Neutrophil (primary cell): Measurements from ENCODE around the gene CTSO.

Experiments used
- H3K27ac ChIP-seq: fragments of 200-600 bp; sonication (generic); 2 replicates; pipeline ENCODE4 v1.5.1; 2016; ENCODE audit warnings: mild to moderate bottlenecking, moderate library complexity
- H3K27me3 ChIP-seq: fragments of 200-600 bp; sonication (generic); 2 replicates; pipeline ENCODE4 v1.6.0; 2016; ENCODE audit warnings: mild to moderate bottlenecking
- H3K36me3 ChIP-seq: fragments of 200-600 bp; sonication (generic); 2 replicates; pipeline ENCODE4 v1.5.1; 2017
- H3K4me1 ChIP-seq, 2 experiments: fragments of 200-600 bp in 1 of 2; sonication (generic) in 1 of 2; 1 replicate in 1 of 2; 2 replicates in 1 of 2; pipeline versions ENCODE4 v1.5.1 to v1.6.1; 2013 to 2016; ENCODE audit warnings: low read depth in 1 of 2, low read length in 1 of 2, mild to moderate bottlenecking in 1 of 2, moderate library complexity in 1 of 2; ENCODE audit not compliant: control insufficient read depth in 1 of 2, insufficient read depth in 1 of 2
- H3K4me3 ChIP-seq, 2 experiments: fragments of 200-600 bp in 1 of 2; sonication (generic) in 1 of 2; 1 replicate in 1 of 2; 2 replicates in 1 of 2; pipeline ENCODE4 v1.5.1; 2013 to 2016; ENCODE audit warnings: low read depth in 1 of 2, low read length in 1 of 2, mild to moderate bottlenecking in 1 of 2, moderate library complexity in 1 of 2
- H3K9me3 ChIP-seq: fragments of 200-600 bp; sonication (generic); 2 replicates; pipeline ENCODE4 v1.5.1; 2016
- TF ChIP-seq, protein P1 (sequence below): fragments of 200-600 bp; sonication (generic); IDR thresholded peaks from 2 replicates; pipeline ENCODE4 v1.5.1; 2016; ENCODE audit warnings: antibody characterized with exemption

CTSO gene, protein sequence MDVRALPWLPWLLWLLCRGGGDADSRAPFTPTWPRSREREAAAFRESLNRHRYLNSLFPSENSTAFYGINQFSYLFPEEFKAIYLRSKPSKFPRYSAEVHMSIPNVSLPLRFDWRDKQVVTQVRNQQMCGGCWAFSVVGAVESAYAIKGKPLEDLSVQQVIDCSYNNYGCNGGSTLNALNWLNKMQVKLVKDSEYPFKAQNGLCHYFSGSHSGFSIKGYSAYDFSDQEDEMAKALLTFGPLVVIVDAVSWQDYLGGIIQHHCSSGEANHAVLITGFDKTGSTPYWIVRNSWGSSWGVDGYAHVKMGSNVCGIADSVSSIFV

DNA sequence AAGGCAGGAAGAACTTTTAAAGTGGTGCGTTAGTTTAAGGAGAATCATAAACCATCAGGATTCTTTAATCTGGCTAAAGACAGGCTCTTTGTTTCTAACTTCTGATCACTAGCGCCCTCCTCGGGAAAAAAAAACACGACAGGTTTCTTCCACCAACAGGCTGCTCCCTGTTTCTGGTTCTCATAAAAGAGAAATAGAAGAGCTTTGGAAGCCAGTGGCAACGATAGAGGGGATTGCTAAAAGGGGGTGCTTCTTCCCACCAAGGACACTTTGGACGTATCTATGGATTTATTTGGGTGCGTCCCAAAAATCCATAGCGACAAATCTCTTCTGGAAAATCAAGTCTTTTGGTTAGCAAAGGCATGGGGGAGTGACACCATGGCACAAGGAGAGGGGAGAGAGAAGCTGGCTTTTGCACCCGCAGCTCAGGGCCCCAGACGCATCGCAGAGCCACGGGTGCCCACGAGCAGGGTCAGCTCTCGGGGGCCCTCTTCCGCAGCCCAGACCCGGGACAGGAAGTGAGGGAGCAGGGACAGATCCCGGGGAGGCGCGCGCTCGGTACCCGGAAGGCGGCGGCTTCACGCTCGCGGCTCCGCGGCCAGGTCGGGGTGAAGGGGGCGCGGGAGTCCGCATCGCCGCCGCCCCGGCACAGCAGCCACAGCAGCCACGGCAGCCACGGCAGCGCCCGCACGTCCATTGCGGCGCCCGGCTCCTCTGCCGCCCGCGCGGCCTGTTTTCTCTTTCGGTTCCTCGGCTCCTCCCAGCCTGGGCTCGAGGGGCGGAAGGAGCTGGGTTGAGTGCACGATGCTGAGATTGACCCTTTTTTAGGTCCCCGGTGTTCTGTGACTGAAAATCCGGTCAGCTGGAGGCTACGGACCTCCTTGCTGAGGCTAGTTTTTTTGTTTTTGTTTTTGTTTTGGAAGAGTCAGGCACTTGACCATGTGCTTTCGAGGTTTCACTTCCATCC, at the start of gene CTSO:
CTSO (minus strand) TSS at position 716 of the 967 bp plus-strand sequence; CDS start at position 697, 19 bp downstream.
- H3K9me3 ChIP-seq = no peaks in the 10 kb centered on the region
- TF ChIP-seq, protein P1, sequence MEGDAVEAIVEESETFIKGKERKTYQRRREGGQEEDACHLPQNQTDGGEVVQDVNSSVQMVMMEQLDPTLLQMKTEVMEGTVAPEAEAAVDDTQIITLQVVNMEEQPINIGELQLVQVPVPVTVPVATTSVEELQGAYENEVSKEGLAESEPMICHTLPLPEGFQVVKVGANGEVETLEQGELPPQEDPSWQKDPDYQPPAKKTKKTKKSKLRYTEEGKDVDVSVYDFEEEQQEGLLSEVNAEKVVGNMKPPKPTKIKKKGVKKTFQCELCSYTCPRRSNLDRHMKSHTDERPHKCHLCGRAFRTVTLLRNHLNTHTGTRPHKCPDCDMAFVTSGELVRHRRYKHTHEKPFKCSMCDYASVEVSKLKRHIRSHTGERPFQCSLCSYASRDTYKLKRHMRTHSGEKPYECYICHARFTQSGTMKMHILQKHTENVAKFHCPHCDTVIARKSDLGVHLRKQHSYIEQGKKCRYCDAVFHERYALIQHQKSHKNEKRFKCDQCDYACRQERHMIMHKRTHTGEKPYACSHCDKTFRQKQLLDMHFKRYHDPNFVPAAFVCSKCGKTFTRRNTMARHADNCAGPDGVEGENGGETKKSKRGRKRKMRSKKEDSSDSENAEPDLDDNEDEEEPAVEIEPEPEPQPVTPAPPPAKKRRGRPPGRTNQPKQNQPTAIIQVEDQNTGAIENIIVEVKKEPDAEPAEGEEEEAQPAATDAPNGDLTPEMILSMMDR = no peak
- H3K27me3 ChIP-seq = peaks cover 7% of the 10 kb centered on the region
- peaks cover 0 to 3% of the 10 kb centered on the region in 2 experiments for H3K4me1 ChIP-seq
- H3K36me3 ChIP-seq = no peaks in the 10 kb centered on the region
- peak within 1 kb of the TSS; percentile 42 for H3K27ac ChIP-seq
- peak within 1 kb of the TSS; percentile 62 to 67 for H3K4me3 ChIP-seq

DNA sequence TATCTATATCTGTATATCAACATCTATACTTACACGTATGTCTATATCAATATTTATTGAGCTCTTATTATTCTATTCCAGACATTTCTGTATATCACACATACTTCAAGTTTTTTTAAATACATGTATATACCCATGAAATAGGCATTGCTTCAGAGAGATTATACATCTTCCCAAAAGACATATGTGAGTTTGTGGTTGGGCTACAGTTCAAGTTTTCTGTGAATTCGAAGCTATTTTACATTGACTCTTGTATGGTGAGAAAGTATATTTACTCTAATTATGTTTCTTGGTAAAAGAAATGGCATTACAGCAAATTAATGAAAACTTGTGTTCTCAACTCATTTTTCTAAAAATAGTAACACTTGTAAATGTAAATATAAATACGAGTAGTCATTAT, 46.8 kb upstream of the CTSO start:
- H3K27ac ChIP-seq = no peak overlapping the region
- no peaks in the 10 kb centered on the region for H3K4me1 ChIP-seq
- TF ChIP-seq, protein P1 = no peak
- H3K9me3 ChIP-seq = no peaks in the 10 kb centered on the region
- H3K27me3 ChIP-seq = no peaks in the 10 kb centered on the region
- no peak overlapping the region for H3K4me3 ChIP-seq
- no peaks in the 10 kb centered on the region for H3K36me3 ChIP-seq

DNA sequence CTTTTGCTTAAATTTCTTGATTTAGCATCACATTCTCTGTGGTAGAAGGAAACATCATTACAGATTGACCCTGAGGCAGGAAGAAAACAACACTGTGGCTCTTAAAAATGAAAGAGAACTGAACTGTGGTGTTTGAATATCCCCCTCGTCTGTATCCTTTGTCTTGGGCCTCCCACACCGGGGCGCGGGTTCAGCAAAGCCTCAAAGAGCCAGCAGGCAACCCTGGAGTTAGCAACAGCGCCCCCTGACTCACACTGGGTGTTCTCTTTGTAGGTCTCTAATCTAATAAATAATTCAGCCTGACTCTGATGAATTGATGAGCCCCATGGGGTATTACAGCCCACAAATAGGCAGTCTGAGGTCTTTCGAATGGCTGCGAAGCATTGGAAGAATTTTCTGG, 46.1 kb upstream of the CTSO start:
- no peak overlapping the region for H3K27ac ChIP-seq
- H3K4me3 ChIP-seq = no peak overlapping the region
- no peaks in the 10 kb centered on the region for H3K4me1 ChIP-seq
- H3K9me3 ChIP-seq = no peaks in the 10 kb centered on the region
- no peaks in the 10 kb centered on the region for H3K36me3 ChIP-seq
- no peaks in the 10 kb centered on the region for H3K27me3 ChIP-seq
- TF ChIP-seq, protein P1 = no peak

DNA sequence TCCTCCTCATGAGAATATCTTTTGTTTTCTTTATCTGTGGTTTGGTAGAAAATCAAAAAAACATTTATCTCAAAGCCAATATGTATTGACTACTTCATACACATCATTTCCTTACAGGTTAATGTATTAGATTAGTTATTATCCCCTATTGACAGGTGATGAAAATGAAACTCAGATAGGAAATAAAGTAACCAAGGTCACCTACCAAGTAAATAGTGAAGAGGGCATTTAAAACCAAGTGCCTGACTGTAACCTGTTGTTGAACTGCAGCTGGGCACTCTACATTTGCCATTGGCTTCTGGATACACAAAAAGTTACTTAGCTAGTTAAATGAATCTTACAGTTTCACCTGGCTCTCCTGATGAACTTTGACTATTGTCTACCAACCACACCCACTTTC, 41.4 kb upstream of the CTSO start:
- Histone ChIP-seq H3K9me3 (no peaks in the 10 kb centered on the region), H3K36me3 (no peaks in the 10 kb centered on the region), H3K4me1 (no peaks in the 10 kb centered on the region), H3K27me3 (no peaks in the 10 kb centered on the region), H3K27ac (no peak overlapping the region), H3K4me3 (no peak overlapping the region)
- TF ChIP-seq, protein P1 = no peak

DNA sequence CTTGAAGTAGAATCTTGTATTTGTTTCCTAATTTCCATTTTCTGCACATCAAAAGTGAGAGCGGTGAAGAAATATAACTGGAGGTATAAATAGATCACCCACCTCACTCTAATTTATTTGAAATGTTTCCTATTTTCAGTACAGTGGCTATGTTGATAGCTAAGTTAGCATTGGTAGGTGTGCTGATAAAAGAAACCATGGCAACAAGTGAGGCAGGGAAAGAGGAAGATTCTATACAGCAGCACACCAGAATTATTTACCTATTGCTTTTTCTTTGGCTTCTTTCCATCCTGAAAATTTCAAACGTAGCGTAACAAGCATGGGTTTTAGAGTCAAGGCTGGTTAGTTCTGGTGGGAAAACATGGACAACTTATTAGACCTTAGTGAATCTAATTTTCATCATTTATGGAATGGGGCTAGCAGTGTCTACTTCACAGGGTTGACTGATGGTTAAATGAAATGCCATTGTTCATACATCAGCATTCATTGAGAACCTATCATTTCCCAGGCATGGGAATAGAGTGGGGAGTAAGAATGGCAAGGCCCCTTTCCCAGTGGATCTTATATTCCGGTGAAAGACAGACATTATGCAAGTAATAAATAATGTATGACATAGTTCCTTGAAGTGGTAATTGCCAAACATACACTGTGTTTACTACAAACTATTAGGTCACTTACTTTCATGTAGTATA, 30.6 kb upstream of the CTSO start:
- Histone ChIP-seq H3K4me3 (no peak overlapping the region), H3K27me3 (no peaks in the 10 kb centered on the region), H3K27ac (no peak overlapping the region), H3K9me3 (no peaks in the 10 kb centered on the region), H3K36me3 (no peaks in the 10 kb centered on the region), H3K4me1 (no peaks in the 10 kb centered on the region)
- TF ChIP-seq, protein P1 = no peak
